ENCODE measurements around the gene C6orf132.

Gene C6orf132

DNA sequence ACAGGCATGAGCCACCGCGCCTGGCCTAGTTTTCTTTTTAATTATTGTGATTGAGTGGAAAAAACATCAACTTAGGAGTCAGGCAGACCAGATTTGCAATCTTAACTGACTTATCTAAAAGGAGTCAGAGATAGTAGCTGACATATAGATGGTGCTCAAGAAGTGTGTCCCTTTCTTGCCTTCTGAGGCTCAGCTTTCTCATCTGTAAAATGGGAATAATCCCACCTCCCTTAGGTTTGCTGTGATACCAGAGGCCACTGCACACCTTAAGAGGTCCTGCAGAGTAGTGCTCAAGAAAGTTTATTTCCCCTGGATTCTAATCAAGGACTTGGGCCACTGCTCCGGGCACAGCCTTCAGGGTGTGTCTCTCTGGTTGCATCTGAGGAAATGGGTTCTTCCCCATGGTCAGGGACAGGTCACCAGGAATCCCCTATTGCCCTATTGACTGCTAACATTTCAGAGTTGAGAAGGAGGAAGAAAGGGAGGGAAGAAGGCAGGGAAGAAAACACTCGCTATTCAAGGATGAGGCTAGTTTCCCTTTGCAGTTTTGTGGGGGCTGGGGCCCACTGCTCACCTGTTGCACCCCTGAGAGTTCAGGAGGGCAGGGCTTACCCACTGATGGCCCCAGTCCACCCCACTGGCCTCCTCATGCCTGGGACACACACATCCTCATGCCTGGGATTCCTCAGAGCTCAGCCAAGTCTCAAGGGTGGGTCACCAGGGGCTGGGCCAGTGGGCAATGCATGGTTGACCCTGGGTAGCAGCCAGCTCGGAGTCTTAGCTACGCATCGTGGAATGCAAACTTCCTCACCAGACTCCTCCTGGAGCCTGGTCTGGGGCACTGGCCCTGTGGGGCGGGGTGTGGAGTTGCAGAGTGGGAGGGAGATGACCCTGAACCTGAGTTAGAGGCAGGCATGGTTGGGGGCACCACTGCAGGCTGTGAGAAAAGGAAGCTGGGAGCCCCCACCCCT lies 21.2 kb downstream of the C6orf132 start:
- in situ Hi-C loops (cut with HindIII; ENCODE audit: low pct_ligation_motif_present, low pct_unique_long_range_greater_than_20kb, low sequenced_read_pairs) = no loop called here
- DNase-seq = peak; percentile 95

DNA sequence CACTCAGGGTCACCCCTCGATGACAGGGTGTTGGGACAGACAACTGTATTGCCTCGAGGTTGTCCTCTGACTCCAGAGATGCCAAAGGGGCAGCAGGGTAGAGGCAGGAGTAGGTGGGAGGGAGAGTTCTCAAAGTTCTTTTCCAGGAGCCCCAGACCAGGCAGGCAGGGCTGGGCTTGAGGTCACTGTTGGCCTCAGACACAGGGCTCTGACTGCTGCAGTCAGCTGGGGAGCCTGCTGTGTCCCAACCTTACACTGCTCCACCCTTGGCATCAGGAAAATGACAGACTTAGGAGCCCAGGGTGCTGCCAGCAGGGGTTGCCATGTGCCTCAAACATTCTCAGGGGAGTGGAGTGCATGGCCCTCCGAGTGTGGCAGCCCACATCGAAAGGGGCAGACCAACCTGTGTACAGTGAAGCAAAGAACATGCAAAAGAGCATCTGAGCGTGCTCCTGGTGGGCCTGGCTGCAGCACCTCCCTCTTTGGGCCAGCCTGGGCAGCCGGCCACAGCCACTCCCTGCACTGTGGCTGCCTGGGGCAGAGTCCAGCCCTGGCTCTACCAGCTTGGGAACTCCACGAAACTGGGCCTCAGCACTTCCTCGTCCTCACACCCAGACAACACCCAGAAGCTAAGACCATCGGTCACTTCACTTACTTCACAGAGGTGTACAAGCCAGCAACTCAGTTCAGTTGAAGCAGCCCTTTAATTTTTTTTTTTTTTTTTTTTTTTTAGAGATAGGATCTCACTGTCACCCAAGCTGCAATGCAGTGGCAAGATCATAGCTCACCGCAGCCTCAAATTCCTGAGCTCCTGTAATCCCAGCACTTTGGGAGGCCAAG lies 24.0 kb downstream of the C6orf132 start:
- in situ Hi-C loops (cut with HindIII; ENCODE audit: low pct_ligation_motif_present, low pct_unique_long_range_greater_than_20kb, low sequenced_read_pairs) = no loop called here
- DNase-seq = peak; percentile 49

DNA sequence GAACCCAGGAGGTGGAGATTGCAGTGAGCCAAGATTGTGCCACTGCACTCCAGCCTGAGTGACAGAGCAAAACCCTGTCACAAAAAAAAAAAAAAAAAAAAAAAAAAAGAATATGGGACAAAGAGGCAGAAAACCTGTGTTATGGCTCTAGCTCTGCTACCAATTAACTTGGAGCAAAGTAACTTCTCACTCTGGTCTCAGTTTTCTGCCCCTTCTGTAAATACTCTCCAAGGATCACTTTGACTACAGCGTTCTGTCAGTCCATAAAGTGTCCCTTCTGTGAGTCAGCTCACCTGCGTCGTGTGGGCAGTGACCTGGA lies 24.6 kb downstream of the C6orf132 start:
- DNase-seq = no peak
- in situ Hi-C loops (cut with HindIII; ENCODE audit: low pct_ligation_motif_present, low pct_unique_long_range_greater_than_20kb, low sequenced_read_pairs) = no loop called here

DNA sequence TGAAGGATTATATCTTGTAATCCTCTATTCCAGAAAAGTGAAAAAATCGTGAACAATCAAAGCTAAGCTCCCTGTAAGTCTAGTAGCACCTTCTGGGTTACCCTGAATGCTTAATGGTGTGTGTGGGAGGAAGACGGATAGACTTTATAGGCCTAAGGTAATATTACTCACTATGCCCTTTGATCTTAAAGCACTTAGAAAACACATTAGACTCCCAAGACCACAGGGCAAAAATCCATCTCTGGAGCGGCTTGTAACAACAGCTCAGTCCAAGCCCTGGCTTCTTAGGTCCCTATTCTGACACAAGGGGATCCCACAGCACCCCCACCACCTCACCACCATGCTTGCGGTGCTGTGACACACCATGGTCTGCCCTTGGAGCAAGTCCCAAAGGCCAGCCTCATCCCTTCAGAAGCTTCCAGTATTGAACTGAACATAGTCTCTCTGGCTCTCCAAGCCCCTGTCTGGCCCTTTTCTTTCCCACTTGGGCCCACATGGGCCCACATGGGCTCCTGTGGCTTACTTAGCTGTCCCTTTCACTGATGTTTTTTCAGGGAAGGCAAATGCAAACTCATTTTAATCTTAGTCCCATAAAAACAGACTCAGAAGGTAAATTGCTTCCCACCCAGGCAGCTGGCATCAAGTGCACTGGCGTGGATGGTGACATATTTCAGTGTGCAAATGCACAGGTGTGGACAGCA lies 28.3 kb downstream of the C6orf132 start:
- no peak for DNase-seq
- in situ Hi-C loops (cut with HindIII; ENCODE audit: low pct_ligation_motif_present, low pct_unique_long_range_greater_than_20kb, low sequenced_read_pairs) = no loop called here

DNA sequence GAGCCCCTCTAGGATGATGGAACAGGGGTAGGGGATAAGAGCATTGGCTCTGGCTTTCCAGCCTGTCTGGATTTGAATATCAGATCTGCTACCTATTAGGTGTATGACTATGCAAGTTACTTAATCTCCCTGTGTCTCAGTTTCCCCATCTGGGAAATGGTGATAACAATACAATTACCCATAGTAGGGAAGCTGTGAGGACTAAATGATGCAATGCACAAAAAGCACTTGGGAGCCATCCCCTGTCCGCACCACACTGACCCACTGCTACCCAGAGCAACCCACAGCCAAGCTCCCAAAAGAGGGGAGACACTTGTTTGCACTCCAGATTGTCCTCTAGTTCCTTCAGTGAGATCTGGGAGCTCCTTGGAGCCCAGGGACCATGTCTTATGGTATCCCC lies 30.1 kb downstream of the C6orf132 start:
- no peak for DNase-seq
- in situ Hi-C loops (cut with HindIII; ENCODE audit: low pct_ligation_motif_present, low pct_unique_long_range_greater_than_20kb, low sequenced_read_pairs) = no loop called here

DNA sequence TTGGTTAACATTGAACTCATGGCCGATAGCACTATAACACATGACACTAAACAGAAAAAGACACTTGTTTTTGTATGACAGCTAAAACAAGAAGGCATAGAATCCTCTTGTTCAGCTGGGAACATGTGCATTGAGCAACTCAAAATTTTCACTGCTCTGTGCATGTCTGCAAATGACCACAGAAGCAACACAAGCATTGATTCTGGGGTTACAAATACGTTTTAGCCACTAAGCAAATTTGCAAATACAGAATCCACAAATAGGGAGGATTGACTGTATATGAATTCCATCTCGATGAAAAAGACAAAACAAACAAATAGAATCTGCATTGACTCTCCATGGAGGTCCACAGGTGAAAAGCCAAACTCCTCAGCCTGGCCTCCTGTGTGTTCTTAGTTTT lies 31.7 kb downstream of the C6orf132 start:
- in situ Hi-C loops (cut with HindIII; ENCODE audit: low pct_ligation_motif_present, low pct_unique_long_range_greater_than_20kb, low sequenced_read_pairs) = no loop called here
- DNase-seq = no peak

DNA sequence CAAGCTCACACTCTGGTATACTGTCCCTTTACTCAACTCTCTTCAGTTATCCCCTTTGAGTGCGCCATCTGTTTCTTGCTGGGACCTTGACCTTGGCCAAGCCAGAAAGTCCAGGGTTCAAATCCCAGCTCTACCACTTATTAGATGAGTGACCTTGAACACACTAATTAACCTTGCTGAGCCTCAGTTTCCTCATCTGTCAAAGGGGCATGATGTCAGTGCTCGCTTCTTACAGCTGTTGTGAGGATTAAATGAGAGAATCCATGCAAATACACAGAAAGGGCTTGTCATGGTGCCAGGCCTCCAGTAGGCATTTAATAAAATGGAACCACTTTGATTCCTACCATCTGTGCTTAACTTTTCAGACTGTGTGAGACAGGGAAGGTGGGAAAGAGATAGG lies 34.3 kb downstream of the C6orf132 start:
- DNase-seq = no peak
- in situ Hi-C loops (cut with HindIII; ENCODE audit: low pct_ligation_motif_present, low pct_unique_long_range_greater_than_20kb, low sequenced_read_pairs) = no loop called here

DNA sequence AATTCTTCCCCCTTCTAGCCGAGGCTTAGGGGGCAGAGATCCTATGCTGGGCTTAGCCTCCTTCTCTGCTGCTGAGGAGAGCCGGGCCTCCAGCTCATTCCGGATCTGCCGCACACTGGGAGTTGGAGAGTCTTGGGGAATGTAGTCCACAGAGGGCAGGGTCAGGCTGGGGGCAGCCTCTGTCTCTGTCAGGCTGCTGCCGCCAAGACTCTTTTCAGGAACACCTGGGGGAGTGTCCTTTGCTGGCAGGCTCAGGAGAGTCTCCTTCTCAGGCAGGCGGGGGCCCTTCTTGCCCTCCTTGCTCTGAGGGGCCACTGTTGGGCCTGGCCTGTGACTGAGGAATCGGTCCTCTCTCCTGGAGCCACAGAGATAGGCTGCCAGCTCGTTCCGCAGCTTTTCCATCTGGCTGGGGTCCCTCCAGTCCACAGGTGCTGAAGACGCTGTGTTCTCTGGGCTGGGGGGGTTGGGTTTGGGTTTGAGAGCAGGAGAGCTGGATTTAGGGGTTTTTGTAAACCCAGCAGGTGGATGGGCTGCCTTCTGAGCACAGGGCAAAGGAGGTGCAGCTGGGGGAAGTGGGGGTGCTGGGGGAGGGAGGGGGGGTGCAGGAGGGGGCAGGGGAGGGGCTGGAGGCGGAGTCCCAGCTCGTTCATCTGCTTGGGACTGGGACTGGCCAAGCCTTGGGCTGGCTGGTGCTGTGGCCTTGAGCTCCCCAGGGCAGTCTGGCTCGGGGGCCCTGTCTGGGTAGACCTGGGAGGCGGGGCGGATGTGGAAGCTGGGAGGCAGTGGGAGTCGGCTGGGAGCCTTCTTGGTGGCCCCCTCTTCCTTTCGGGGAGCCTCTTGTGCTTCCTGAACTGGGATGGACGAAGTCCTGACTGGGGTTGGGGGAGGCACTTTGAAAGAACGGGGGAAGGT lies 36.1 kb downstream of the C6orf132 start:
- in situ Hi-C loops (cut with HindIII; ENCODE audit: low pct_ligation_motif_present, low pct_unique_long_range_greater_than_20kb, low sequenced_read_pairs) = no loop called here
- DNase-seq = no peak

DNA sequence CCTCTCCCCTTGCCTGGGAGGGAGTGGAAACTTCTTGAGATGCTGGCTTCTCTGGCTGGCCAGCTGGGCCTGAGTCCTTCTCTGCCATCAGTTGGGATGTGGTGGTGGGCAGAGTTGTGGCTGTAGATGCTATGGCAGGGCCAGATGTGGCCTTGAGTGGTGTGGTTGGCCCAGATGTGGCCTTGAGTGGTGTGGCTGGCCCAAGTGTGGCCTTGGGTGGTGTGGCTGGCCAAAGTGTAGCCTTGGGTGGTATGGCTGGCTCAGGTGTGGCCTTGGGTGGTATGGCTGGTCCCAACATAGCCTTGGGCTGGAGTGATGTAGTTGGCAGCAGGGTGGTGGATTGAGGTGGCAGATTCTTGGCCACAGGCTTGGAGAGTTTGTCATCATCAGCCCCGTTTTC lies 36.7 kb downstream of the C6orf132 start:
- in situ Hi-C loops (cut with HindIII; ENCODE audit: low pct_ligation_motif_present, low pct_unique_long_range_greater_than_20kb, low sequenced_read_pairs) = no loop called here
- DNase-seq = no peak

DNA sequence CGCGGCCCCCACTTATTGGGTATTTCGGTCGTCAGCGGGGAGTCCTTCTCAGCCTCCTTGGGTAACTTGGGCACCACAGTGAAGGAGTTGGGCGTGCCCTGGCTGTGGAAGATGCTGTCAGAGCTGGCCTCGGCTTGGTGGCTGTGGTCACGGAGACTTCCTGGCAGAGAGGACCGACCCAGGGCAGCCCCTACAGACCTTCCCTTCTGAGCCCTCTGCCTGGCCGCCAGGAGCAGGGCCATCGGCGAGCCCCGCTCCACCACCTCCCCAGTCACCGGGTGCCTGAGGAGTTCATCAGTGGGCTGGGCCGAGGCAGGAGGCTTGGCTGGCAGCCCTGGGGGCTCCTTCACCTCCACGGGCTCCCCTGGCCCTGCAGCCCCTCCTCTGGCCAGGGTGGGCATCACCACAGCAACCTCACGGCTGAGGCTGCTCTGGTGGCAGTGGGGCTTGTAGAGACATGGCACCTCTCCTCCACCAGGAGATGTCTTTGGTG lies 37.2 kb downstream of the C6orf132 start:
- in situ Hi-C loops (cut with HindIII; ENCODE audit: low pct_ligation_motif_present, low pct_unique_long_range_greater_than_20kb, low sequenced_read_pairs) = no loop called here
- no peak for DNase-seq

DNA sequence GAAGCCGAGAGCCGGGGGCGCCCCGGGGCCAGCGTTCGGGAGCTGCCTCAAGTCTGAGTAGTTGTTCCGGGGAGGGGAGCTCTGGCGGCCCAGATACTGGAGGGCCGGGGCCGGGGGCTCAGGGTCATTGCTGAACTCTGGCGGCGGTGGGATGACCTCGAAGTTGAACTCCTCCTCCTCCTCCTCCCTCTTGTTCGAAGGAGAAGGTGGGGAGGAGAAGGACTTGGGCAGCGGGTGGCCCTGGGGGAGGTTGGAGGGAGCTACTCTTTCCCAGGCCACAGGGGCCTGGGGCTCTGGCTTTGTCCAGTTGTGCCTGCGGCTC lies 37.7 kb downstream of the C6orf132 start:
- in situ Hi-C loops (cut with HindIII; ENCODE audit: low pct_ligation_motif_present, low pct_unique_long_range_greater_than_20kb, low sequenced_read_pairs) = no loop called here
- no peak for DNase-seq

DNA sequence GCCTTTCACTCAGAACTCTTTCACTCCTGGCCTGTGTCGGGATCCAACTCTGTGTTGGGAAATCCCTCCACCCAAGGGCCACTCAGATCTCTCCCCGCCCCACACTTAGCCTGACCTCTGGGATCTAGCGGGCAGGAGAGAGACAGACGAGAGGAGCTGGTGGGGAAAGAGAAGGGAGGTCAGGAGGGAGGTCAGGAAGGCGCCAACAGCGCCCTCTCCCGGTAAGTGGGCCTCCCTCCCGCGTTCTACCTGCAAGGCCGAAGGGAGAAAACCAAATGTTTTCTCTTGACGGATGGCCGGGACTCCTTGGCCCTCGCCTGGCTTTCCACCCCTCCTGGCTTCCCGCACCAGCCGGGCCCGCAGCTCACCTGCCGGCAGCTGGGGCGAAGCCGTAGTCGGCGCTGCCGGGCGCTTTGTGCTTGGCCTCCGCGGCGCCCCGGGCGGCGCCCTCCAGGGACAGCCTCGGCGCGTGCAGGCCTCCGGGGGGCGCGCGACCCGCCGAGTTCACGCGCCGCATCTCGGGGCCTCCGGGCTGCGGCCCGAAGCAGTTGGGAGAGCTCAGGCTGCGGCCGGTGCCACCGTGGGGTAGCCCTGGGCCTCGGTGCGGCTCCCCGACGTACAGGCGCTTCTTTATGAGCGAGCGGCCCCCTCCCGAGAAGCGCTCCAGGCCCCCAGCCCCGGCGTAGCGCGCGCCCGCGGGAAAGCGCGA lies 38.2 kb downstream of the C6orf132 start:
- in situ Hi-C loops (cut with HindIII; ENCODE audit: low pct_ligation_motif_present, low pct_unique_long_range_greater_than_20kb, low sequenced_read_pairs) = no loop called here
- DNase-seq = no peak

DNA sequence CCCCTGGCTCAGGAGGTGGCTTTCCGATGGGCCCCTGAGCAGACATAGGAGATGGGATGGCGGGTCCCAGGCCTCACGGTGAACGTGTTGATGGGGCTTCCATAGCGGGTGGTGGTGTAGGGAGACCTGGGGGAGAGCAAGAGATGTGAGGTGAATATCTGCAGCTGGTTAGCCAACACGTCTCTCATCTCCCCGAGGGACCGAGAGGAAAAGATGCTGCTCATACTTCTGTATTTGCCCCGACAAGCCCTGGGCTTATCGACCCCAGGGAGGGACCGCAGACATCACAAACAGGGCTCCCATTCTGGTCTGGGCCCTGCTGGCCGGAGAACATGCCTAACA lies 38.7 kb downstream of the C6orf132 start:
- in situ Hi-C loops (cut with HindIII; ENCODE audit: low pct_ligation_motif_present, low pct_unique_long_range_greater_than_20kb, low sequenced_read_pairs) = no loop called here
- DNase-seq = no peak

DNA sequence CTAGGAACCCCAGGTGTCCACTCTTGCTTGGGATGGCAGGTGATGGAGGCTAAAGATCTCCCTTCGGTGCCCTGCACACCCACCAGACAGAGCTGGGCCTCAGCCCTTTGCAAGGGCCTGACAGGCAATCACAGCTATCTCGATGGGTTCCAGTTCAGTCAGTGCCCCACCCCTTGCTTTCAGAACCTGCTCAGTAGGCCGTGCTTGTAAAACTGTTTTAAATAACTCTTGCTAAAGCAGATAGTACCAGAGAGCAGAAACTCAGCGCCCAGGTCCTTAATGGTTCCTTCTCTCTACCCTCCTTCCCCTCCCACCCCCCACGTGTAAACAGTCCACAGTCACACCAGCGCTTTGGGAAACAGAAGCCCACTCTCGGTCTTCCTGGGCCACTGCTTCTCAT lies 39.2 kb downstream of the C6orf132 start:
- DNase-seq = no peak
- in situ Hi-C loops (cut with HindIII; ENCODE audit: low pct_ligation_motif_present, low pct_unique_long_range_greater_than_20kb, low sequenced_read_pairs) = no loop called here

DNA sequence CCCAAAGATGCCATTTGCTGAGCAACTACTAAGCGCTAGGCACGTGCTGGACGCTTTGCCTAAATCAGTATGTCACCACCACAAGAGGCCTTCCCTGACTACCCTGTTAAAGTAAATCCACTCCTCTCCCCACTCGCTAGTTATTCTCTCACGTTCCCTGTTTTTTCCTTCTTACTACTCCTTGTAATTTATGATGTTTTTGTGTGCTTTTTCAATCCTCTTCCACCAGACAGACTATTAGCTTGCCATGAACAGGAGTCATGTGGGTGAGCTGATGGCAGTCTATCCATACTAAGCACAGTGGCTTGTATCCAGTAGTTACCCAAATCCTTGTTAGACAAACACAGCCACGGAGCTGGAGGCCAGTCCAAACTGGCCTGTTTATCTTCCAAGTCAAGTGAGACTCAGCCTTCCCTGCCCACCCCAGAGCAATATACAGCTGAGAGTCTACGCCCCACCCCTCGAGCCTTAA lies 41.2 kb downstream of the C6orf132 start:
- in situ Hi-C loops (cut with HindIII; ENCODE audit: low pct_ligation_motif_present, low pct_unique_long_range_greater_than_20kb, low sequenced_read_pairs) = no loop called here

DNA sequence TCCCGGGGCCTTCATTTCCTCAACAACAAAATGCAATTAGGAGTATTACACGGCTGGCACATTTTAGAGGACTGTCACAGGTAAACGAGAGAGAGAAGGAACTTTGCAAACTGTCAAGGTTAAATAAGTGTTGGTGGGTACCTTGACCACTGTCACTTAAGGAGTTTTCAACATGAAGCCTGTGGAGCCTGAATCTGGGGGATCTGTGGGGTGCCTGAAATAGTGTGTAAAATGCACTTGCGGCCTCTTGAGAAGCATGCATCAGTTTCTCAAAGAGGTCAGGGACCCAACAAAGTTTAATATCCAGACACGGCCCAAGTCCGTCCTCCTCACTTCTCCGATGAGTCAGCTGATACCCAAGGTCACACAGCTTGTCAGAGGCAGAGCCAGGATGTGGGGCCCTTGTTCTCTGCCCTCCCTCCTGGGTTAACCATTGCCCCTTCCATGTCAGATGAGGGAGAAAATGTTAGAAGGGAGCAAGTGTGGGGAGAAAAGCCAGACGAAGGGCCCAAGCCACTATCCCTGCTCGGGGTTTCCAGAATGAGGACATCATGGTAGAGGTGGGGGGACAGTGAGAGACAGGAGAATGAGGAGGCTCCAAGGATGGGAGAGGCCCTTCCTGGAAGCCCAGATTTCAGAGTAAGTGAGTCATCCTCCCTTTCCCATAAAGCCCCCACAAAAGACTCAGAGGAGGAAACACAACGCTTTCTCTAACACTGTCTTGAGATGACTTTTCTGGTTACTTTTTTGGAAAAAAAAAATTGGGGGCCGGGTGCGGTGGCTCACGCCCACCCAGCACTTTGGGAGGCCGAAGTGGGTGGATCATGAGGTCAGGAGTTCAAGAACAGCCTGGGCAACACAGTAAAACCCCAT lies 42.2 kb downstream of the C6orf132 start:
- in situ Hi-C loops (cut with HindIII; ENCODE audit: low pct_ligation_motif_present, low pct_unique_long_range_greater_than_20kb, low sequenced_read_pairs) = no loop called here
- peak; percentile 54 for DNase-seq

More for the DNA sequence above, 41.2 kb downstream of the C6orf132 start:
- no peak for DNase-seq
